H1 (cell line): Measurements from ENCODE around the gene COA1. TPM values are rescaled to one million over a fixed set of nuclear protein-coding genes. Genes with fewer than 3 reads are reported as not detected.

Source experiments
- CTCF ChIA-PET: fragments of 300-600 bp; sonication (Branson Sonifier 250); formaldehyde crosslinking; loops from one replicate; lab custom pipeline; 2021; ENCODE audit not compliant: partially characterized antibody; lab: Charles Lee
- POLR2A ChIA-PET: fragments of 300-600 bp; sonication (Branson Sonifier 250); formaldehyde crosslinking; loops from one replicate; lab custom pipeline; 2021; ENCODE audit warnings: inconsistent platforms; ENCODE audit not compliant: partially characterized antibody; lab: Charles Lee
- DNase-seq, 2 experiments: peaks; one replicate each; pipeline versions ENCODE4 v3.0.0 to v3.0.0-alpha.2; 2010 to 2022; ENCODE audit warnings: low spot score in 2 of 2, low read depth in 1 of 2, mixed read lengths in 1 of 2
- FAIRE-seq: peaks from 2 replicates; lab custom pipeline; 2011; peaks lifted over from hg19 to GRCh38; lab: Jason Lieb, UNC
- H2AFZ ChIP-seq: 2 replicates; pipeline ENCODE4 v1.8.1; 2012; ENCODE audit warnings: low read length, inconsistent platforms
- H2AK5ac ChIP-seq: 2 replicates; pipeline ENCODE4 v1.6.1; 2013; ENCODE audit warnings: low read depth, low read length
- H2BK120ac ChIP-seq: replicated peaks from 2 replicates; pipeline ENCODE3; 2013; ENCODE audit warnings: low read depth, low read length, inconsistent platforms
- H2BK12ac ChIP-seq: 2 replicates; pipeline ENCODE4 v1.6.1; 2013; ENCODE audit warnings: low read depth, low read length
- H2BK15ac ChIP-seq: 2 replicates; pipeline ENCODE4 v1.6.1; 2013; ENCODE audit warnings: low read length
- H2BK20ac ChIP-seq: 2 replicates; pipeline ENCODE4 v1.6.1; 2013; ENCODE audit warnings: low read length
- H2BK5ac ChIP-seq: 2 replicates; pipeline ENCODE4 v1.6.1; 2013; ENCODE audit warnings: low read depth, low read length
- H3K14ac ChIP-seq: 2 replicates; pipeline ENCODE4 v1.6.1; 2013; ENCODE audit warnings: inconsistent platforms; ENCODE audit not compliant: insufficient read length
- H3K18ac ChIP-seq: 2 replicates; pipeline ENCODE4 v1.6.1; 2013; ENCODE audit warnings: low read length; ENCODE audit errors: extremely low read depth
- H3K23ac ChIP-seq: 2 replicates; pipeline ENCODE4 v1.6.1; 2013; ENCODE audit warnings: inconsistent platforms; ENCODE audit not compliant: insufficient read length
- H3K23me2 ChIP-seq: 2 replicates; pipeline ENCODE4 v1.6.1; 2013; ENCODE audit warnings: low read depth, low read length
- H3K27ac ChIP-seq: 2 replicates; pipeline ENCODE4 v1.6.1; 2011; ENCODE audit warnings: low read depth, low read length, inconsistent platforms
- H3K27me3 ChIP-seq, 4 experiments: replicated peaks in 1 of 4; 1 replicate in 1 of 4; 2 replicates in 3 of 4; pipeline versions ENCODE4 v1.6.1 to v1.8.1; 2011 to 2013; ENCODE audit warnings: low read length in 3 of 4, mild to moderate bottlenecking in 3 of 4, inconsistent platforms in 2 of 4, mixed read lengths in 2 of 4, moderate library complexity in 1 of 4; ENCODE audit not compliant: control insufficient read depth in 3 of 4, insufficient read depth in 3 of 4; ENCODE audit errors: extremely low read depth in 1 of 4
- H3K36me3 ChIP-seq, 4 experiments: 2 replicates each; pipeline versions ENCODE4 v1.6.1 to v1.8.1; 2011 to 2013; ENCODE audit warnings: mild to moderate bottlenecking in 4 of 4, low read length in 3 of 4, moderate library complexity in 2 of 4, control low read depth in 1 of 4, inconsistent platforms in 1 of 4; ENCODE audit not compliant: insufficient read depth in 4 of 4, control insufficient read depth in 2 of 4
- H3K4ac ChIP-seq: replicated peaks from 2 replicates; pipeline ENCODE3; 2013; ENCODE audit warnings: low read length, low read depth, mixed read lengths, inconsistent platforms; ENCODE audit not compliant: insufficient read length
- H3K4me1 ChIP-seq, 4 experiments: replicated peaks in 1 of 4; 1 replicate in 1 of 4; 2 replicates in 3 of 4; pipeline versions ENCODE4 v1.6.1 to v1.8.1; 2011 to 2013; ENCODE audit warnings: low read length in 3 of 4, inconsistent platforms in 2 of 4, mixed read lengths in 1 of 4; ENCODE audit not compliant: insufficient read depth in 4 of 4, control insufficient read depth in 3 of 4
- H3K4me2 ChIP-seq, 2 experiments: 2 replicates each; pipeline versions ENCODE4 v1.6.1 to v1.8.1; 2011 to 2013; ENCODE audit warnings: low read depth in 2 of 2, low read length in 2 of 2, control low read depth in 1 of 2, inconsistent platforms in 1 of 2, mild to moderate bottlenecking in 1 of 2; ENCODE audit not compliant: insufficient read depth in 1 of 2
- H3K4me3 ChIP-seq, 4 experiments: fragments of 200-600, 300-600 bp in 1 of 4; sonication (generic), shearing (Covaris generic), sonication (Bioruptor Twin) in 1 of 4; 2 replicates each; pipeline versions ENCODE4 v1.5.1 to v1.8.1; 2011 to 2016; ENCODE audit warnings: low read length in 4 of 4, low read depth in 3 of 4, control low read depth in 2 of 4, inconsistent platforms in 2 of 4, mild to moderate bottlenecking in 2 of 4, mixed read lengths in 1 of 4, moderate library complexity in 1 of 4; ENCODE audit not compliant: insufficient read depth in 2 of 4; ENCODE audit errors: extremely low read depth in 1 of 4
- H3K56ac ChIP-seq: replicated peaks from 2 replicates; pipeline ENCODE3; 2013; ENCODE audit warnings: low read depth, mild to moderate bottlenecking, mixed read lengths, low read length, inconsistent platforms; ENCODE audit not compliant: insufficient read length
- H3K79me1 ChIP-seq: 2 replicates; pipeline ENCODE4 v1.6.1; 2013; ENCODE audit warnings: low read depth, low read length, control low read depth
- H3K79me2 ChIP-seq, 2 experiments: 2 replicates each; pipeline versions ENCODE4 v1.6.1 to v1.8.1; 2012 to 2013; ENCODE audit warnings: low read length in 2 of 2, mild to moderate bottlenecking in 2 of 2, inconsistent platforms in 1 of 2; ENCODE audit not compliant: insufficient read depth in 2 of 2, control insufficient read depth in 1 of 2
- H3K9ac ChIP-seq, 4 experiments: replicated peaks in 1 of 4; 1 replicate in 1 of 4; 2 replicates in 3 of 4; pipeline versions ENCODE4 v1.6.1 to v1.8.1; 2011 to 2013; ENCODE audit warnings: low read depth in 3 of 4, low read length in 3 of 4, control low read depth in 2 of 4, mild to moderate bottlenecking in 2 of 4, moderate library complexity in 2 of 4, inconsistent platforms in 1 of 4; ENCODE audit errors: extremely low read depth in 1 of 4
- H3K9me3 ChIP-seq, 2 experiments: 2 replicates each; pipeline versions ENCODE4 v1.6.1 to v1.8.1; 2012 to 2013; ENCODE audit warnings: mild to moderate bottlenecking in 2 of 2, moderate library complexity in 2 of 2, control low read depth in 1 of 2, inconsistent platforms in 1 of 2, low read depth in 1 of 2, low read length in 1 of 2, mixed read lengths in 1 of 2; ENCODE audit not compliant: insufficient read depth in 2 of 2
- H4K20me1 ChIP-seq, 2 experiments: replicated peaks in 1 of 2; 2 replicates each; pipeline versions ENCODE3 to v1.8.1; 2011 to 2013; ENCODE audit warnings: inconsistent platforms in 2 of 2, low read length in 2 of 2, mild to moderate bottlenecking in 1 of 2; ENCODE audit not compliant: insufficient read depth in 2 of 2, control insufficient read depth in 1 of 2
- H4K5ac ChIP-seq: 2 replicates; pipeline ENCODE4 v1.6.1; 2013; ENCODE audit warnings: low read length, low read depth, mixed read lengths, inconsistent platforms; ENCODE audit not compliant: insufficient read length
- H4K8ac ChIP-seq: 2 replicates; pipeline ENCODE4 v1.8.0; 2013; ENCODE audit warnings: mild to moderate bottlenecking, moderate library complexity, low read length, inconsistent platforms; ENCODE audit not compliant: insufficient read depth; ENCODE audit errors: extremely low read depth
- H4K91ac ChIP-seq: replicated peaks from 2 replicates; pipeline ENCODE3; 2013; ENCODE audit warnings: low read length, mixed read lengths, inconsistent platforms; ENCODE audit not compliant: insufficient read length
- FOSL1 ChIP-seq: IDR thresholded peaks from 2 replicates; pipeline ENCODE4 v1.6.1; 2011; ENCODE audit warnings: mild to moderate bottlenecking, low read depth, low read length, moderate library complexity; ENCODE audit not compliant: insufficient read depth
- JUN ChIP-seq: IDR thresholded peaks from 2 replicates; pipeline ENCODE4 v1.6.1; 2011; ENCODE audit warnings: low read depth, mild to moderate bottlenecking, improper control_type of control experiment, low read length
- SP2 ChIP-seq: IDR thresholded peaks from 2 replicates; pipeline ENCODE4 v1.6.1; 2012; ENCODE audit warnings: mild to moderate bottlenecking, low read length, inconsistent platforms
- SRF ChIP-seq: IDR thresholded peaks from 2 replicates; pipeline ENCODE4 v1.6.1; 2011; ENCODE audit warnings: mild to moderate bottlenecking, low read depth, low read length, moderate library complexity
- WGBS, 2 experiments: shearing (Covaris generic) in 1 of 2; methylation state at CpG; one replicate each; pipeline versions ENCODE4 v1.1.6 to v1.1.7; 2013 to 2015; ENCODE audit warnings: low lambda C conversion rate in 2 of 2, mixed read lengths in 2 of 2, inconsistent platforms in 1 of 2, low coverage in 1 of 2, missing lambda C conversion rate in 1 of 2; ENCODE audit not compliant: insufficient replicate concordance in 2 of 2, insufficient coverage in 1 of 2, insufficient read length in 1 of 2; ENCODE audit errors: extremely low coverage in 1 of 2, missing lambda C conversion rate in 1 of 2; 5-methylcytosine and 5-hydroxymethylcytosine counted together
- polyA plus RNA-seq, 7 experiments: library from polyadenylated mRNA; depleted of rRNA in 3 of 7; stranded (reverse) in 5 of 7; unstranded in 2 of 7; fragments of >200 nt in 5 of 7; fragments of 200-250 nt in 2 of 7; gene quantifications; 1 replicate in 5 of 7; 2 replicates in 1 of 7; 4 replicates in 1 of 7; pipeline versions ENCODE4 v1.2.1 to v1.2.3, GENCODE V29; 2011 to 2013; ENCODE audit warnings: missing spikeins in 2 of 7, mixed read lengths in 2 of 7
- total RNA-seq: library from RNA; stranded (reverse); fragmentation: NEBNext Ultra II Directional; extraction: Animal tissue kit (Norgen Biotek cat#: 25700); gene quantifications from 2 replicates; pipeline ENCODE4 v1.2.1, GENCODE V29; 2021

Gene COA1
- total and polyA plus RNA-seq, 2 of the 8 experiments (the other 6 are each of a cell fraction or from before 2014, with no cell fraction given), result 98.6 to 143 TPM

- Histone ChIP-seq H2AK5ac (no peak overlapping the region), H4K20me1 (peaks cover 0 to 3% of the 10 kb centered on the region in 2 experiments), H2AFZ (no peak overlapping the region), H2BK120ac (no peak overlapping the region), H3K27ac (0 out of 2 replicates have a peak overlapping the region, but pooled peaks have one; percentile 29), H3K56ac (no peak overlapping the region), H4K5ac (no peak overlapping the region), H3K4me2 (no peak overlapping the region), H3K4ac (no peak overlapping the region), H3K23me2 (no peaks in the 10 kb centered on the region), H3K14ac (no peak overlapping the region), H3K23ac (no peak overlapping the region)
- FAIRE-seq, result no peak
- TF ChIP-seq FOSL1 (no peak), SRF (no peak), SP2 (no peak), JUN (no peak)
- TF ChIP-seq, all 59 proteins: peak for 0
- ChIA-PET CTCF (interaction anchor here (1.8 to 3.1 kb wide), 2 partner anchors 63 to 68 kb away, joined by 5 to 12 read pairs; partner anchors contain the start of gene STK17A), POLR2A (interaction anchor here (0.6 kb wide), 2 partner anchors 102 to 164 kb away, joined by 3 to 5 read pairs; no protein-coding TSS in a partner anchor)
- H3K27me3 ChIP-seq, result no peaks in the 10 kb centered on the region
- peaks cover 13 to 23% (median 17%) of the 10 kb centered on the region in 4 experiments for H3K4me1 ChIP-seq
- H3K9me3 ChIP-seq, result no peaks in the 10 kb centered on the region
- peaks cover 2% of the 10 kb centered on the region for H3K79me1 ChIP-seq
- H4K8ac ChIP-seq, result no peak overlapping the region
- H3K36me3 ChIP-seq, result peaks cover 0 to 15% (median 4%) of the 10 kb centered on the region in 4 experiments; a peak in 1 of 8 replicates
- H3K79me2 ChIP-seq, result peaks cover 0 to 45% of the 10 kb centered on the region in 2 experiments; a peak in 2 of 4 replicates
- H2BK5ac ChIP-seq, result no peak overlapping the region
- no peak overlapping the region for H3K9ac ChIP-seq
- no peak for DNase-seq
- 83% methylated on average over 9 of the region's 9 CpGs; no CpG with 5 or more reads in 1 of the 2 experiments for WGBS, 2 experiments
- no peak overlapping the region for H4K91ac ChIP-seq
- no peak overlapping the region for H2BK12ac ChIP-seq
- H2BK15ac ChIP-seq, result no peak overlapping the region
- no peak overlapping the region for H2BK20ac ChIP-seq
- no peak overlapping the region for H3K18ac ChIP-seq
- no peak overlapping the region for H3K4me3 ChIP-seq
Measured at GRCh38 chr7:43650457-43651052, 78.8 kb downstream of the COA1 start.
